PC-9 (cell line): ENCODE data around the gene UNG.

Source experiments
- CTCF ChIP-seq: fragments of 200-600 bp; sonication (generic); conservative IDR thresholded peaks from 2 replicates; pipeline ENCODE4 v1.6.1; 2017; ENCODE audit warnings: mixed run types, antibody characterized with exemption, mild to moderate bottlenecking, moderate library complexity
- EZH2 ChIP-seq: fragments of 200-600 bp; sonication (generic); IDR thresholded peaks from 2 replicates; pipeline ENCODE4 v1.8.0; 2017; ENCODE audit warnings: antibody characterized with exemption, low read depth

- TF ChIP-seq CTCF (no peak), EZH2 (no peak)
Observed at GRCh38 chr12:109056891-109057290, 40.5 kb upstream of the UNG start.
